CD4-positive, alpha-beta T cell treated with Interleukin-15 for 4 hours (primary cell): Measurements from ENCODE around the gene OR5AN1.
"Not testable (repeated sequence)": the region's sequence is repeated elsewhere in the genome, so short reads cannot be mapped to it uniquely, and the experiment has no call there.

Source experiments
- DNase-seq: peaks from one replicate; pipeline ENCODE4 v3.0.0-alpha.2; 2020; ENCODE audit warnings: low spot score

Gene OR5AN1, protein sequence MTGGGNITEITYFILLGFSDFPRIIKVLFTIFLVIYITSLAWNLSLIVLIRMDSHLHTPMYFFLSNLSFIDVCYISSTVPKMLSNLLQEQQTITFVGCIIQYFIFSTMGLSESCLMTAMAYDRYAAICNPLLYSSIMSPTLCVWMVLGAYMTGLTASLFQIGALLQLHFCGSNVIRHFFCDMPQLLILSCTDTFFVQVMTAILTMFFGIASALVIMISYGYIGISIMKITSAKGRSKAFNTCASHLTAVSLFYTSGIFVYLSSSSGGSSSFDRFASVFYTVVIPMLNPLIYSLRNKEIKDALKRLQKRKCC

DNA sequence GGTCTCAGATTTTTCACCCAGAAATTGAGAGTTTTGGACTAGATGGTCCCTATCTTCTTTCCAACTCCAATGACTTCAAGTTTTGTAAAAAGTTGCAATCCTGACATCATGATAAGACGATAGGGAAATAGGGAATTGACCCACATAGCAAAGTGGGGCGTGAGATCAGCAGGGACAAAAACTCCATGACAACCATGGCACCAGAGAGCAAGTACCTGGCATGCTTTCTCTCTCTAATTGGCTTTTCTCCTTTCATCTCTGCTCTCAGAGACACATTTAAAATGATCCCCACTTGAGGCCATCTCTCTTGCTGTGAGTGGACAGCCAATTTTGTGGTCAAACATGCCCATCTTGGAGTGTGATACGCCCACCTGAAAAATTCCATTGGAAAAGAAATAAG is at the start of gene OR5AN1:
Gene OR5AN1, plus strand, starts transcription at position 301 of the 400 bp plus-strand sequence. CDS start 5,564 bp downstream, outside the sequence.
- DNase-seq = no peak

DNA sequence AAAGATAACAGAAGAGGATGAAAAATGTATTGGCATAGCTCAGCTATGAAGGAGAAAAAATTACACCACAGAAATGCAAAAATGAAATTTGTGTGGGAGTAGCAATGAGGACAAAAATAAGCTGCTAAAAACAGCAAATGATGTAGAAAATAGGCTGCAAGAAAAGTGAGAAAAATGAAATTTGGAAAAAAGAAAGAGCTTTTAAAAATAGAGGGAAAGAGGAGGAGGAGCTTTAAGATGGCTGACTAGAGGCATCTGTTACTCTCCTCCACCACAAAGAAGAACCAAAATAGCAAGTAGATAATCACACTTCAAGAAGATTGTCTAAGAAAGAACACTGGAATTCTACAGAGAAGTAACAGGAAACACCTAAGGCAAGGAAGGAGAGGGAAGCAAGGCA is 23.7 kb upstream of the OR5AN1 start:
- DNase-seq = no peak

DNA sequence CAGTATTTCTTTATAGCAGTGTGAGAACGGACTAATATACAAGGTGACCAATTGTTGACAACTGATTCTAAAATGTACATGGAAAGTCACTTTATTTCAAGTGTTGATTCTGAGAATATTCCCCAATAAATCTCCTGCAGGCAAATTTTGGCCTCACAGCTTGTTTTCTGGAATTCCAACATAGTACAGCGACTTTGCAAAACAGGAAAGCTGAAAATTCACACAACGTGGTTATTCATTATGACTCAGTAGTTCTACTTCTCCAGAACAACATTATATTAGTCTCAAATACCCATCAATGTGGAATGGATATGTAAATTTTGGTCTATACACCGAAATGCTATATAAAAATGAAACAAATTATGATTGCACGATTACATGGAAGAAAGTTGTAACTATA is 22.5 kb upstream of the OR5AN1 start:
- no peak for DNase-seq

DNA sequence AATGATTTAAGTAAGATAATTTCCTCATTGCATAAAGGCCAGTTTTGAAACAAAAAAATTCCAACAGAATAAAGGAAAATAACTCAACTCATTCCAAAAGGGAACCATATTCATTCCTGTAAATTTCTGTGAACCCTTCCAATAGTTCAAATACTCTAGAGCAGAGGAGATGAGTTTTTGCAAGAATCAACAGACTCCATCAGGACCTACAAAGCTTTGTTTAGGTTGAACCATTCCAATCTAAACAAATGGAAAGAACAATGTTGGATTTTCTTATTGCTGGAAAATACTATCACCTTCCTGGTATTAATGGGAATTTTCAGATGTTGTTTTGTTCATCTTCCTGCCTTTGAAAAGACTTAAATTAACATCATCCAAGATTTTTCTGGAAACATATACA is 21.8 kb upstream of the OR5AN1 start:
- no peak for DNase-seq

DNA sequence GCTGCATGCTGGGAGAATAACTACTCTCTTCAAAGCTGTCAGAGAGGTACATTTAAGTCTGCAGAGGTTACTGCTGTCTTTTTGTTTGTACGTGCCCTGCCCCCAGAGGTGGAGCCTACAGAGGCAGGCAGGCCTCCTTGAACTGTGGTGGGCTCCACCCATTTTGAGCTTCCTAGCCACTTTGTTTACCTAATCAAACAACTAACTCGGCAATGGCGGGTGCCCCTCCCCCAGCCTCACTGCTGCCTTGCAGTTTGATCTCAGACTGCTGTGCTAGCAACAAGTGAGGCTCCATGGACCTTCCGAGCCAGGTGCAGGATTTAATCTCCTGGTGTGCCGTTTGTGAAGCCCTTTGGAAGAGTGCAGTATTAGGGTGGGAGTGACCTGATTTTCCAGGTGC is 9.0 kb upstream of the OR5AN1 start:
- not testable (repeated sequence) for DNase-seq

DNA sequence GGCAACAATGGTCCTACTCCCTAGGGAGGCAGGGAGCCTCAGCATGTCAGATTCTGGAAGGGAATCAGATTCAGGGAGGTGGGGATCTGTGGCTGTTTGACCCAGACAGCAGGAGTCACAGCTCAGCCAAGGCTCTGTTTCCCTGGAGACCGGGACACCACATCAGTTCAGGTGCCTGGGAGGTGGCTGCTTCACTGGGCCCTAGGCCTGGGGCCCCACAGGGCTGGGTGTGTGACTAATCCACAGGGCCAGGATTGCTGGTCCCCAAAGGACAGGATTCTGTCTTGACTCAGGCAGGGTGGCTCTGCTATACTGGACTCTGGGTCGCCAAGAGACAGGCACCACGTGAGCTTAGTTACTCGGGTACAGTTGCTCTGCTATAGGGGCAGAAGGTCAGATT is 3.5 kb upstream of the OR5AN1 start:
- no peak for DNase-seq

DNA sequence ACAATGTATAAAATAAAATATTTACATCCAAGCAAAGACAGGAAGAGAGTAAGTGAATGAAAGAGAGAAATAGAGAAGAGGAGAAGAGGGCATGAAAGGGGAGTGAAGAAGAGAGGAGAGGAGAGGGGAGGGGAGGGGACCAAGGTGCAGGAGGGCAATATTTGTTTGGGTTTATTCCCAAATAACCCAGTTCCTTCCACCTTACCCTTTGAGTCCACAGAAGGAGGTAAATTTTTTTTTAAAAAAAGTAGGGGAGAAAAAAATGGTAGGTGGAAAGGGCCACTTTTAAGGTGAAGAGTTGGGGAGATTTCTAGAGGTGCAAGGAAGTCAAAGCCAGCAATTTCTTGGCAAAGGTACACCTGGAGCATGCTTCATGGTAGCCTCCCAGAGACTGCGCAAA is 2.1 kb upstream of the OR5AN1 start:
- no peak for DNase-seq

DNA sequence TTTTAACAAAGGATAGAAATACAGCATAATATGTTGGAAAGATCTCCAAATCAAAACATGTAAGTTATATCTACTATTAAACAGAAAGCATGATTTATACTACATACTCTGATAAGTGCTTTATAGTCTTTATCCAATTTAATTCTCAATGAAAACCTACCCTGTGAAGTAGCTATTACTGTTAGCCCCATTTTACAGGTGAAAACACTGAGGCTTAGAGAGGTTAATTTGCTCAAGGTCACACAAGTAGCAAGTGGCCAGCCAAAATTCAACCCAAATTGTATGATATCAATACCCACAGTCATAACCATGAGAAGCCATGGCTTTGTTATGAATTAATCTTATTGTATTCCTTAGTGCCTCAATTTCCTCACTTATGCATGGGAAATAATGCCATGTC is 675 bp upstream of the OR5AN1 start:
- no peak for DNase-seq

DNA sequence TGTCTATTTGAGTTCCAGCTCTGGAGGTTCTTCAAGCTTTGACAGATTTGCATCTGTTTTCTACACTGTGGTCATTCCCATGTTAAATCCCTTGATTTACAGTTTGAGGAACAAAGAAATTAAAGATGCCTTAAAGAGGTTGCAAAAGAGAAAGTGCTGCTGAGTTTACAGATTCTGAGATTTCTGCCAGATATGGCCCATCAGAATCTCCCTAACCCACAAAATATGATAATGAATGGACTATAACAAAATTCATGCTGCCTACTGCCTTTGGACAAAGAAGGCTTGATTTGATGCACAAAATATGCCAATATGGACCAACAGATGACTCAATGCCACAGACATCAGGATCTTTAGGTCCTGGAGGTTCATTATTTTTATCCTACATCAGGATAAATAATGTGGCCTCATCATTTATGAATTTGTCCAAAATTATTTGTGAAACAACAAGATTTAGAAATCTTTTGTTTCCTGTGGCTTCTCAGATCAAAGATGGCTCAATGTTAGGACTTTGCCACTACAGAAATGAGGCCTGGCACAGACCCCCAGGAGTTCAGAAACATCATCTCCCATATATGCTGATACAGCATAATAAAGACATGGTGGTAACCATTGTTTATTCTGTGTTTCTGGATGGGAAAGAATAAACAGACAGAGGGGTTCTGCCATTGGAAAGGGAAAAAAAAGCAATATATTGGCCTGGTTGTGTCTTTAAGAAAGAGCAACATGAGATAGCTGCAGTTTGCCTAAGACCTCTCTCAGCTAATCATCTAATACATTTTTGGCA is 6.7 kb downstream of the OR5AN1 start:
- no peak for DNase-seq

DNA sequence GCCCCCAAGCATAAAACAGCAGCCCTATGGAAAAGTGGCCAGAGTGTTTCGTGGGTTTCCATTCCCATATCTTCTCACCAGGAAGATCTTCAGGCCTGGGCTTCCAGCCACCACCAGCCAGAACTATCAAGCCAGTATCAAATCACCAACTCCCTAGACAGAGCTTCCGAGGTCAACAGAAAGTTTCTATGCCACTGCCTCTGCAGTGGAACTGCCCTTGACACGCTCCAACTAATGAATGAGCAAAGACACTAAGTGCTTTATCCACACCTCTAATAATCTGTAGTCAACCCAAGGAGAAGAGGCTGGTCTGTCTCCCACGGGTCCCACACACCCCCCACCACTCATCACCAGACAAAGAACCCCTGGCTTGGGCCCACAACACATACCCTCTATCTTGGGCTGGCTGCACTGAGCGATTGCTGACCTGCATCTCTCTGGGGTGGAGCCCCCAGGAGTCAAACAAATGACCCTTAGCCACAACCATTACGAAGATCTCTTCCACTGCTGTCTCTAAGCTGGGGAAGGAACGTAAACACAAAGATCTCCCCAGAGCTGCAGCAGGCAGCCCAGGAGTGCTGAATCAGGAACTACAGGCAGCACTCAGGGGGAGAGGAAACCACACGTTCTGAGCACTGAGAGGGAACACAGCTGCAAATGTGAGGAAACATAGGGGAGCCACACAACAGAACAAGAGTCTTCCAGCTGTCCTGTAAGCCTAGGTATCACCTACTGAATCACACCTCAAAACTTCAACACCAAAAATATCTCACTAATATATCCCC is 9.7 kb downstream of the OR5AN1 start:
- no peak for DNase-seq

DNA sequence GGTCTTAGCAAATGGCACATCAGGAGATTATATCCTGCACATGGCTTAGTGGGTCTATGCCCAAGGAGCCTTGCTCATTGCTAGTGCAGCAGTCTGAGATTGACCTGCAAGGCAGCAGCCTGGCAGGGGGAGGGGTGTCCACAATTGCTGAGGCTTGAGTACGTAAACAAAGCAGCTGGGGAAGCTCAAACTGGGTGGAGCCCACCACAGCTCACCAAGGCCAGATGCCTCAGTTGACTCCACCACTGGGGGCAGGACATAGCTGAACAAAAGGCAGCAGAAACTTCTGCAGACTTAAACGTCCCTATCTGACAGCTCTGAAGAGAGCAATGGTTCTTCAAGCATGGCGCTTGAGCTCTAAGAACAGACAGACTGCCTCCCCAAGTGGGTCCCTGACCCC is 13.6 kb downstream of the OR5AN1 start:
- not testable (repeated sequence) for DNase-seq

DNA sequence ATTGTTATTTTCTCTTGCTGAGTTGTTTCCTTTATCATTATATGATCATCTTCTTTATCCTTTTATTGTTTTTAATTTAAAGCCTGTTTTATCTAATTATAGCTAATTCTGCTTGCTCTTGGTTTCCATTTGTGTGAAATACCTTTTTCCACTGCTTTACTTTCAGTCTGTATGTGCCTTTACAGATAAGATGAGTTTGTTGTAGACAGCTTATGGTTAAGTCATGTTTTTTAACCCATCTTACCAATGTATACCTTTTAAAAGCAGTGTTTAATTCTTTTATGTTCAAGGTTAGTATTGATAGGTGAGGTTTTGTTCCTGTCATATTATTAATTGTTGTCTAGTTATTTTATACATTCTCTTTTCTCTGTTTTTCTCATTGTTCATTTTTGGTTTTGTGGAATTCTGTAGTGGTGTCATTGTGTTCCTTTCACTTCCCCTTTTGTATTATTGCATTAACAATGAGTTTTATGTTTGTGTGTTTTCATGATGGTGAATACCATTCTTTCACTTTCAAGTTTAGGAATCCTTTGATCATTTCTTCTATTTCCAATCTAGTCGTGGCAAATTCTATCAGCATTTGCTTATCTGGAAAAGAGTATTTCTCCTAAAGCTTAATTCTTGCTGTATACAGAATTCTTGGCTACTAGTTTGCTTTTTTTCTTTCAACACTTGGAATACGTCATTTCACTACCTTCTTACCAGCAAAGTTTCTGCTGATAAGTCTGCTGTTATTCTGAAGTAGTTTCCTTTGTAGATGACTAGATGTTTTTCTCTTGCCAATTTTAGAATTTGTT is 21.8 kb downstream of the OR5AN1 start:
- no peak for DNase-seq

DNA sequence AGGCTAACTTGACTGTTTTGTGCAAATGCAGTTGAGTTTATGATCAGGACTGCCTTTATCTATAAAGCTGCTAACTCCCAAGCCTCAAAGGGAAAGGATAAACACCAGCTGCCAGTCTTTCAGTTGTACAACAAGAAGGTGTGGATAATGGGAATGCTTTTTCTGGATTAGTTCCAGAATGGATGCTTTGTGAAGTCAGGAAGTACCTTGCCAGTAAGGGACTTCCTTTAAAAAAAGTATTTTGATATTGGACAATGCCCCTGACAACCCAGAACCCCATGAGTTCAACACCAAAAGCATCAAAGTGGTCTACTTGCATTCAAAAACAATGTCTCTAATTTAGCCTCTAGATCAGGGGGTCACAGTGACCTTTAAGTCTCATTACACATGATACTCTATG is 35.5 kb downstream of the OR5AN1 start:
- no peak for DNase-seq

DNA sequence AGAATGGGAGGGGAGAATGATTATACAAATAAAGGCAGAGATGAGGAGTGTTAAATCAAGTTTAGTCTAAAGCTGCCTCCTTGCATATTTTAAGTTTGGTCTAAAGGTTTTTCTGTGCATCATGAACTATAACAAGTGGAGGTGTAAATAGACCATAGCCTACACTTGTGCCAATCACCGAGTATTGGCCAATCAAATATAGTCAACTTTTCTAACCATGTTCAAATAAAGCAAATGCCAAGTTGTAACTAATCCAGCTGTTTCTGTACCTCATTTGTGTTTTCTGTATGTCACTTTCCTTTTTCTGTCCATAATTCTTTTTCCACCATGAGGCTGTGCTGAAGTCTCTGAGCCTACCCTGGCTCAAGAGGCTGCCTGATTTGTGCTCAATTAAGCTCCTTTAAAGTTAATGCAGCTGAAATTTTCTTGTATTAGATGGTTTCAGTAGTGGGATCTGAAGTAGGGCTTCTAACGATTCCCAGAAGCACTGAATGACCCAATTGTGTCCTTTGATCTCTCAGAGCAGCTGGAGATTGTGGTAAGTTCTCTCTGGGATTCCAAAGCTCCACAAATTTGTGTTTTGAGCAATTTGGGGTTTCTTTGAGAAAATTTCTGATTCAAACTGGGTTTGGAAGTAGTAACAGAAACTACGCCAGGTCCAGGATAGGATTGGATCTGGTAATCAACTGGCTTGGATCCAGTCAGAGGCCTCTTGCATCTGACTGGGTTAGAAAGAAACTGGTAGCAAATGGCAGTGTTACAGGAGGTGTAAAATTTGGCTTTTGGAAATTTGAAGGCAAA is 42.0 kb downstream of the OR5AN1 start:
- no peak for DNase-seq

DNA sequence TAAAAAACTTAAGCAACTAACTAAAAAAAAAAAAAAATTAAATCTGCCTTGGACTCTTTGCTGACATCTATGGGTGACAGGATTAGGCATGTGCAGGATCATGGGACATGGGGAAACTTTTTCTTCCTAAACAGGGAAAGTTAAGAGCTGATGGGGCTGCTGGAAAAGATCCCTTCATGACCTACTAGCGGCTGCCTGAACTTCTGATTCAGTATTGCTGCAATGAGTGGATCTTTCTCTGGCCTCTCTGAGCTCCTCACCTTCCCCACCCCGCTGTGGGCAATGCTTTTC is 42.5 kb downstream of the OR5AN1 start:
- no peak for DNase-seq

DNA sequence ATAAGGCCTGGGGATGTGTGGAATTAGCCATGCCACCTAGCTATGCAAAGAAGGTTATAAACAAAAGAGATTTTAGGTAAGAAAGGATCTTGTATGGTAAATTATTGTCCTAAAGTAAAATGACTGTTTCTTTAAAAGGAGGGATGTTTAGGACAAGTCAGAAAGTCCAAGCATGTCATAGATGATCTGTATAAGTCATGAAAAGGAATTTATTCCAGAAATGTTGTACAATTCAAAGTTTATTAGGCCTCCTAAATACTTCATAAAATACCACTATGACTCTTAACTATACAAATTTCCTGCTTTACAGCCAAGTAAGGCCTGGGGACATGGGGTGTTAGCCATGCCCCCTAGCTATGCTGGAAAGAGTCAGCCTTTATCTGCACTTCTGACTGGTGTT is 44.9 kb downstream of the OR5AN1 start:
- no peak for DNase-seq

DNA sequence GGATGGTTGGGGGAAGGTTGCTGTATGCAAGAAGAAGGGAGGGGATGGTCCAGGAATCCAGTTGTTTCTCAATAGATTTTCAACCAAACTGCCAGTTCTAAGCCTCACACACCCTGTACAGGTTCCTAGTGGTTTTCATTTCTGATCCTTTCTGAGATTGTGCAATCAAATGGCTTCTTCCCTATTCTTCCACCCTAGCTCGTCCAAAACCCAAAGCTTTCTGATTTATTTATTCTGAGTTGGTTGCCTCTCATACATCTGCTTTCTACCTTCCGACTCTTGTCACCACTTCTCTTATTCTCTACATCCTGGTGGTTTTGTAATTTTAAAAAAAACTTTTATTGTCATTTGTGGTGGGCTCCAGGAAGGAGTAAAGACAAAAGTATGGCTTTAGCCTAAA is 55.0 kb downstream of the OR5AN1 start:
- DNase-seq = no peak

DNA sequence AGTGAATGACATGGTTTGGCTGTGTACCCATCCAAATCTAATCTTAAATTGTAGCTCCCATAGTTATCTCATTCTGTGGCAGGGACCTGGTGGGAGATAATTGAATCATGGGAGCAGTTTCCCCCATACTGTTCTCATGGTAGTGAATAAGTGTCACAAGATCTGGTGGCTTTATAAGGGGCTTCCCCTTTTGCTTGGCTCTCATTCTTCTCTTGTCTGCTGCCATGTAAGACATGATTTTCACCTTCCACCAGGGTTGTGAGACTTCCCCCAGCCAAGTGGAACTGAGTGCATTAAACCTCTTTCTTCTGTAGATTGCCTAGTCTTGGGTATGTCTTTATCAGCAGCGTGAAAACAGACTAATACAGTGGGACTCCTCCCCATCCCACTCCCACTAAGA is 56.4 kb downstream of the OR5AN1 start:
- DNase-seq = no peak

DNA sequence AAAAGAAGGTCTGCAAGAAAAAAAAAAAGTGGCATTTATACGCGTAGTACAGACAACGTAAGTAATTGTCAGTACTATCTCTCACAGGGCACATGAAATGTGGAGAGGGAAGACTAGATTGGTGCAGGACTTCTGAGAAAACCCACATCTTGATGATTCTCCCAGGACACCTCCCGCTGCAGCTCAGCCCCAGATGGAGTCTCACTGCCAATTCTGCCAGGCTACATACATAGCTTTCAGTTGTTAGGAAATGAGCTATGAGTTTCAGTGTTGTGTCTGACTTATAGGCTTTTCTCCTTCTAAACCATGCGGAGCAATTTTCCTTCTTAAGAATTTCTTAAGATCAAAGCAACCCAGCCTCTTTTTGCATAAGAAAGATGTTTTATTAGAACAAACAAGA is 57.9 kb downstream of the OR5AN1 start:
- no peak for DNase-seq

DNA sequence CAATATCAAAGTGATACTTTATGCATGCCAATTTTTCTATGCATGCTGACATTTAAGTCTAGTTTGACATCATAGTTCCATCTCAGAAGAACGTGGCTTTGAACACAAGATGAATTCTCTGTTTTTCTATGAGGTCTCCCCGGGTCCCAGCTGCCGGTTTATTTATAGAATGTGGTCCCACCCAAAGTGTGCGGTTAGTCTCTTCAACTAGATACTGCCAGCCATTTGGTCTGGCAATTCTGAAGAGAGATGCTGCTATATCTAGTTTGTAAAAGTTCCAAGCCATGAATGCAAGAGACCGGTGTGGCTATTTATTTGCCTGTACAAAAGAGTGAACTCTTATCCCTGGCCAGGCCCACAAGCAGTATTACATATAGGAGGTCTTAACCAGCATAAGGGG is 58.3 kb downstream of the OR5AN1 start:
- no peak for DNase-seq

DNA sequence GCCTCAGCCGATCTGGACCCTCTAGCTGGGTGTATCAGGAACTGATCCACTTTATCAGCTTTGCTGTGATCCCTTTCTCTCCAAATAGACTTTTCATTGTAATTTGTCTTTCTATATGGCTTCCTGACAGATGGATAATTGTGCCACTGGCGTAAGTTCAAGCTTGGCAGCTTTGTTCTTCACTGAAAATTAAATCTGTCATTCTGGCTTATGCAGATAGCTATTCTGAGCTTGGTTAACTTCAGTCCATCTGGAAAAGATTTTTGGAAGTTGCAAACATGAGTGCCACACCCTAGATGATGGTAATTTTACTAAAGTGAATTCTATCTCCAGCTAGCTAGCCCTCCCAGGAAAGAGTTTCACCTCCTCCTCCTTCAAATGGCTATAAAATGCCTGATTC is 59.5 kb downstream of the OR5AN1 start:
- no peak for DNase-seq
